Kidney epithelial cell (primary cell): ENCODE data around the gene PDE4B. TPM values are rescaled to one million over a fixed set of nuclear protein-coding genes. Genes with fewer than 3 reads are reported as not detected.

Experiments used
- DNase-seq: peaks from one replicate; pipeline ENCODE4 v3.0.0-alpha.2; 2010; ENCODE audit warnings: low read depth
- H3K27me3 ChIP-seq: 2 replicates; pipeline ENCODE4 v1.6.0; 2011; ENCODE audit warnings: low read length; ENCODE audit not compliant: control insufficient read depth, insufficient read depth
- H3K36me3 ChIP-seq: 2 replicates; pipeline ENCODE4 v1.5.1; 2011; ENCODE audit warnings: low read length; ENCODE audit not compliant: control insufficient read depth, insufficient read depth
- H3K4me3 ChIP-seq: 2 replicates; pipeline ENCODE4 v1.5.1; 2011; ENCODE audit warnings: low read depth, mild to moderate bottlenecking, control low read depth, low read length
- CTCF ChIP-seq: IDR thresholded peaks from 2 replicates; pipeline ENCODE4 v1.5.1; 2011; ENCODE audit warnings: mild to moderate bottlenecking, moderate library complexity, low read length, control low read depth, inconsistent platforms; ENCODE audit not compliant: insufficient read depth, poor library complexity, severe bottlenecking
- total RNA-seq: library from RNA; depleted of rRNA; stranded (reverse); fragments of >200 nt; gene quantifications from 2 replicates; pipeline ENCODE4 v1.2.3, GENCODE V29; 2015

The PDE4B gene
- total RNA-seq, 1 donor from 2014 or later, result 0.33 TPM

GRCh38 chr1:66341446-66342089 lies 548.9 kb downstream of the PDE4B start:
- Histone ChIP-seq H3K4me3 (no peak overlapping the region), H3K36me3 (no peaks in the 10 kb centered on the region), H3K27me3 (no peaks in the 10 kb centered on the region)
- no peak for TF ChIP-seq CTCF
- no peak for DNase-seq

GRCh38 chr1:66342707-66343106 lies 550.0 kb downstream of the PDE4B start:
- no peak for TF ChIP-seq CTCF
- no peaks in the 10 kb centered on the region for H3K27me3 ChIP-seq
- no peak for DNase-seq
- H3K36me3 ChIP-seq, result no peaks in the 10 kb centered on the region
- no peak overlapping the region for H3K4me3 ChIP-seq

- Histone ChIP-seq H3K4me3 (no peak overlapping the region), H3K27me3 (no peaks in the 10 kb centered on the region), H3K36me3 (no peaks in the 10 kb centered on the region)
- no peak for TF ChIP-seq CTCF
- no peak for DNase-seq
Measured at GRCh38 chr1:66343569-66344325, 551.1 kb downstream of the PDE4B start.

GRCh38 chr1:66346057-66346795 lies 553.5 kb downstream of the PDE4B start:
- H3K27me3 ChIP-seq, result no peaks in the 10 kb centered on the region
- no peak for DNase-seq
- H3K36me3 ChIP-seq, result no peaks in the 10 kb centered on the region
- TF ChIP-seq CTCF, result no peak
- no peak overlapping the region for H3K4me3 ChIP-seq

GRCh38 chr1:66346873-66347272 lies 554.2 kb downstream of the PDE4B start:
- no peak for TF ChIP-seq CTCF
- DNase-seq, result no peak
- no peaks in the 10 kb centered on the region for H3K36me3 ChIP-seq
- H3K27me3 ChIP-seq, result no peaks in the 10 kb centered on the region
- no peak overlapping the region for H3K4me3 ChIP-seq
